SK-MEL-5 (cell line): ENCODE data around the gene HMCN1. TPM values are rescaled to one million over a fixed set of nuclear protein-coding genes. Genes with fewer than 3 reads are reported as not detected.
A peak's percentile ranks its signal among the peaks of the same experiment; 100 is the strongest.
"Not testable (repeated sequence)": the region's sequence is repeated elsewhere in the genome, so short reads cannot be mapped to it uniquely, and the experiment has no call there.

Source experiments
- DNase-seq: peaks from one replicate; pipeline ENCODE4 v3.0.0-alpha.2; 2016; ENCODE audit warnings: low read depth, low spot score
- in situ Hi-C: cut with HindIII; loops from 2 replicates; pipeline ENCODE4 v1.10.0; 2016; ENCODE audit warnings: low sequenced_read_pairs, high pct_unique_total_duplicates, low pct_unique_long_range_greater_than_20kb
- total RNA-seq: library from RNA; depleted of rRNA; stranded (reverse); fragments of >200 nt; shearing (Covaris generic); gene quantifications from 2 replicates; pipeline ENCODE4 v1.2.3, GENCODE V29; 2014

Gene HMCN1
- total RNA-seq, 1 experiment from 2014 or later: 128 TPM

DNA sequence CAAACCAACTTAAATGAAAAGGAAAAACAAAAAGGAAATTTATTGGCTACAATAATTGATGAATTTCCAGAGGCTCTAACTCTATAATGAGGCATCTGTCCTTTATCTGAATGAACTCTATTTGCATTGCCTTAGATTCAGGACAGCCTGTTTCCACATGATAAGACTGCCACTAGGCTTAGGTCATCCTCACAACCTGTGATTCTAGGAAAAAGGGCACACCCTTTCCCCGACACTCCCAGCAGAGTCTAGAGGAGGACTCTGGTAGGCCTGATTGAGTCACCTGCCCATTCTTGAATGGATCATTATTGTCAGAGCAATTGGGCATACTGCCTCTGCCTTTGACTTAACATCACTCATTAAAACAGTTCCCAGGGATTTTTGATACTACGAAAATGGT, 378.1 kb downstream of the HMCN1 start:
- in situ Hi-C loops: no loop called here
- DNase-seq: no peak

DNA sequence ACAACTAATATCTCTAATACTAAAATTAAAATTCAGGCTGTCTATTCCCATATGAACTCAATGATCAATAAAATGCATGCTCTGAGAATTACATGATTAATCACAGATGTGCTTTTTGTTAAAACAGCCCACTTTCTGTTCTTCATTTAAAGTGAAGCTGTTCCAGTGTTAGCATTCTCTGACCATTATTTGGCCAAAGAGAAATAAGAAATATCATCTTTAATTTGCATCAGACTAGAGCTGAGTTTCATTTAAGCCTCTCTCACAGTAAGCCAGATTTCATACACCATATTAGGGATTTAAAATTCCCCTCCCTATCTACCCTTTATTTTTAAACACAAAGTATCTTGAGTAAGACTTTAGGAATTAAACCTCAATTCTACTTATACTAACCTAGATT, 379.3 kb downstream of the HMCN1 start:
- no peak for DNase-seq
- in situ Hi-C loops: no loop called here

DNA sequence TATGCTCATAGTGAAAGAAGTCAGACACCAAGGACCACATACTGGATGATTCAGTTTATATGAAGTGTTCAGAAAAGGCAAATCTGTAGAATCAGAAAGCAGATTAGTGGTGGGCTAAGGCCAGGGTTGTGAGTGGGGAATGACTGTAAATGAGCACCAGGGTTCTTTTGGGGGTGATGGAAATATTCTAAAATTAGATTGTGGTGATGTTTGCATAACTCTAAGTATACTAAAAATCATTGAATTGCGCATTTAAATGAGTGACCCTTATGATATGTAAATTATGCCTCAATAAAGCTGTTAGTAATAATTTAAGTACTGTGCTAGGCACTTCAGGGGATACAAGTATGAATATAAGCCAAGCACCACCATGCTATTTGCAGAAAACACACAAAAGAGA, 384.5 kb downstream of the HMCN1 start:
- DNase-seq: no peak
- in situ Hi-C loops: no loop called here

DNA sequence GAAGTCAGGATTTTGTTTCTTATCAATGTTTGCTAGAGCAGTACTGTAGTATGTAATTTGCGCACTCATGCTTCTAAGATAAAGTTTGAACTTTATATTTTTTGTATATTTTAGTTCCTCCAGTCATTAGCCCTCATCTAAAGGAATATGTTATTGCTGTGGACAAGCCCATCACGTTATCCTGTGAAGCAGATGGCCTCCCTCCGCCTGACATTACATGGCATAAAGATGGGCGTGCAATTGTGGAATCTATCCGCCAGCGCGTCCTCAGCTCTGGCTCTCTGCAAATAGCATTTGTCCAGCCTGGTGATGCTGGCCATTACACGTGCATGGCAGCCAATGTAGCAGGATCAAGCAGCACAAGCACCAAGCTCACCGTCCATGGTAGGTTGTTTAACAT, 388.6 kb downstream of the HMCN1 start:
- DNase-seq: no peak
- in situ Hi-C loops: no loop called here

DNA sequence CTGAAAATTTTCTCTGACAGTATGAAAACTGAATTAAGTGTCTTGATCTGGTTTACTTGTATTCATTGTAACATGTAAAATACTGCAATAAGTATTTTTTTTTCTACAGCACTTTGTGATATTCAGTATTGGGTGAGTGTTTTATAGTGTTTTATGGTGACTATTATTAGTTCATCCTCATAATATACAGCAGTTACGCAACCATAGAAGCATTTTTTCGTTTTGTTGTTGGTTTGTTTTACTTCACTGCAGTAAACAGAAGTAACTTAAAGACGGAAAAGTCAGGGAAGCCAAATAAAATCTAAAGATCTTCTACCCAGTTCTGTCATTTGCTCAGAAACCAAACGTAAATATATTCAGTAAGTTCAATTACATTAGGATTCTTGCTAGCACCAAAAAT, 390.8 kb downstream of the HMCN1 start:
- in situ Hi-C loops: no loop called here
- no peak for DNase-seq

DNA sequence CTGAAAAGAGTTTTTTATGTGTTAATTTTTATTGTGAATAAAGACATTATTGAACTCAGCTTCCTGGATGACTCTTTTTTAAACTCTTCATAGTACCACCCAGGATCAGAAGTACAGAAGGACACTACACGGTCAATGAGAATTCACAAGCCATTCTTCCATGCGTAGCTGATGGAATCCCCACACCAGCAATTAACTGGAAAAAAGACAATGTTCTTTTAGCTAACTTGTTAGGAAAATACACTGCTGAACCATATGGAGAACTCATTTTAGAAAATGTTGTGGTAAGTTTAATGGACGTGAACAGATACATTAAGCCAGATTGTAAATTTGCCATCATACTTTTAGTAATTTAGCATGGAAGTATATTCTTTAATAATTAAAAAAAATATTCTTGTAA, 391.3 kb downstream of the HMCN1 start:
- DNase-seq: no peak
- in situ Hi-C loops: no loop called here

DNA sequence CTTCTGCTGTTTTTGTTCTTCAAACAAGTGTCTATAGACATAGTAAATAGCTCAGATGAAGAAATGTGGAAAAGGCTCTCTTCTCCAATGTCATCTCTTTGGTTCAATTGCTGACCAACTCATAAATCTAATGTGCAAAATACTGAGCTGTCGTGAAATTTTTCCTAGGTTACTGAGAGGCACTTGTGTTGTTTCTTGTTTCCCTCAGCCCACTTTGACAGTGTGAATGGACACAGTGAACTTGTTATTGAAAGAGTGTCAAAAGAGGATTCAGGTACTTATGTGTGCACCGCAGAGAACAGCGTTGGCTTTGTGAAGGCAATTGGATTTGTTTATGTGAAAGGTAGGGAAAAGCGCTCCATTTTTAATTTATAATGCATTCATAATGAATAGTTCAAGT, 395.6 kb downstream of the HMCN1 start:
- DNase-seq: no peak
- in situ Hi-C loops: no loop called here

DNA sequence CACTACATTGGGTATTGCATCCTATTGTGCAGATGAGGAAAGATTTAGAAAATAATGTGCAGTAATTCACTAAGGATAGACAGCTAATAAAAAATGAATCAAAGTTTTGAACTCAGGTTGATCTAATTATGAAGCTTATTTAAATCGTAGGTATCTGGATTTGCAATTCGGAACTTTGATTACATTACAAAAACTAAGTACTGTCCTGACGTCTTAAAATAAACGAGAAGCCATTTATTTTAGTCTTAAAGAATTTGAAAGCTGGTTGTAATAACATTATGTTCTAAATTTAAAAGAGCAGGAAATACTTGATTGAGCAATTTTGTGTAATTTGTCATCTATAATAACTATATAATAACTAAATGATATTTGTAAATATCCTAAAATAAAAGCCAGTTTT, 404.9 kb downstream of the HMCN1 start:
- DNase-seq: no peak
- in situ Hi-C loops: no loop called here

DNA sequence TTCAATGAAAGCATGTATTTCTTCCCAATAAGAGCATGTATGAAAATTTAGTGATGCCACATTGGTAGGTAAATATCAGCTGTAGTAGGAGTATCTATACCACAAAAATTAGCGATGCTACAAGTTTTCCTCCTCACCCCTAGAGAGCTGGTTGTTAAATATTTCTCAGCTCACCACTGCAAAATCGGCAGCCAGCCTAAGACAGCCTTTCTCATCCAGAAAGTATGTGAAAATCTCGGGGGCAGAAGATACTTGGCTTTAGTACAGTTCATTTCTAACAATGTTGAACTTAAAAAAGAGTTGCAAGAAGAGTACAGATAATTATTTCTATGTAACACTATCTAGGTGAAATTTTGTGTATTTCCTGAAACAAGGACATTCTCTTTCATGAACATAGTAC, 405.5 kb downstream of the HMCN1 start:
- in situ Hi-C loops: no loop called here
- no peak for DNase-seq

DNA sequence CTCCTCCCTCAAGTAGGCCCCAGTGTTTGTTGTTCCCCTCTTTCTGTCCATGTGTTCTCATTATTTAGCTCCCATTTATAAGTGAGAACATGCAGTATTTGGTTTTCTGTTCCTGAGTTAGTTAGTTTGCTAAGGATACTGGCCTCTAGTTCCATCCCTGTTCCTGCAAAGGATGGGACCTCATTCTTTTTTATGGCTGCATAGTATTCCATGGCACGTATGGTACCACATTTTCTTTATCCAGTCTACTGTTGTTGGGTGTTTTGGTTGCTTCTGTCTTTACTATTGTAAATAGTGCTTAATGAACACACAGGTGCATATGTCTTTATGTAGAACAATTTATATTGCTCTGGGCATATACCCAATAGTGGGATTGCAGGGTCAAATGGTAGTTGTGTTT, 408.0 kb downstream of the HMCN1 start:
- DNase-seq: no peak
- in situ Hi-C loops: no loop called here

DNA sequence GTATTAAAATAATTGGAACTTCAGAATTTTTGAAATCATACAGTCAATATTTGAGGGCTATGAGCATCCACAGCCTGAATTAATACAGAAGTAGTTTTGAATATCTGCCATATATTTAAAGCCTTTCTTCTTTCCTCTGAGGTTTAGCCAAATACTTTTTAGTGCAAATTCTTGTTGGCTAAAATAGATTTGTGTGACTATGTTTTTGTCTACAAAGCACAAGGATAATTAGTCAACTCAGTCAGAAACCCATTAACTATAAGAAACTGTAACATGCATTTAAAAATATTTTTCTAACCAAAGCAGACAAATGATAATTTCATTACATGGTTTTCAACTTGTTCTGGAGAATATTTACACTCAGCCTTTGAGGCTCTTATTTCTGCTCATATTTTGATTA, 408.7 kb downstream of the HMCN1 start:
- in situ Hi-C loops: no loop called here
- DNase-seq: no peak

DNA sequence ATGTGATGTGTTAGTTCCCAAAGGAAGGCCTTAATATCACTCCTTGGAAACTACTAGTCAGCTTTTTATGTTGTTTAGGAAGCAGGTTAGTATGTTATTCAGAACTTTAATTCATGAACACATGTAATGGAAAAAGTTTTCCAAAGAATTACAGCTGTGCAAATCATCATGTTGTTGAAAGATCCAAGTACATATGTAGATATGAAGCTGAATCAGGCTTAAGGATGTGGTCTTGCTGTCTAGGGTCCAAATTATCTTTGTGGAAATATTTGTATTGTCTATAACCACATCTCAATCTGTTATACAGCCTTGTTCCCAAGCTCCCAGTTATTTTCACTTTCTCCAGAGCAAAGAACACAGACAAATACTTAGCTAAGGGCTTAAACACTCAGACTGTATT, 409.3 kb downstream of the HMCN1 start:
- in situ Hi-C loops: no loop called here
- no peak for DNase-seq

DNA sequence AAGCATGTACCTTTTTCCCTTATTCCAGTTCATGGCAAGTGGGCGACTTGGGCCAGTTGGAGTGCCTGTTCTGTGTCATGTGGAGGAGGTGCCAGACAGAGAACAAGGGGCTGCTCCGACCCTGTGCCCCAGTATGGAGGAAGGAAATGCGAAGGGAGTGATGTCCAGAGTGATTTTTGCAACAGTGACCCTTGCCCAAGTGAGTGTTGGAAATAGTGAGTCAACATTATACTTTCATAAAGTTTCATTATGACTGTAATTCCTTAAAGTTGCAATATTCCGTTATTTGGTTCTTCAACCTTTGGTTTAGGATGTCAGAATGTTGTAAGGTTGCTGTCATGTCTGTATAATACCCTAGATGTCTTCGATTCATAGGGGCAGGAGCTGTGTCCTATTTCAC, 410.3 kb downstream of the HMCN1 start:
- DNase-seq: no peak
- in situ Hi-C loops: no loop called here

DNA sequence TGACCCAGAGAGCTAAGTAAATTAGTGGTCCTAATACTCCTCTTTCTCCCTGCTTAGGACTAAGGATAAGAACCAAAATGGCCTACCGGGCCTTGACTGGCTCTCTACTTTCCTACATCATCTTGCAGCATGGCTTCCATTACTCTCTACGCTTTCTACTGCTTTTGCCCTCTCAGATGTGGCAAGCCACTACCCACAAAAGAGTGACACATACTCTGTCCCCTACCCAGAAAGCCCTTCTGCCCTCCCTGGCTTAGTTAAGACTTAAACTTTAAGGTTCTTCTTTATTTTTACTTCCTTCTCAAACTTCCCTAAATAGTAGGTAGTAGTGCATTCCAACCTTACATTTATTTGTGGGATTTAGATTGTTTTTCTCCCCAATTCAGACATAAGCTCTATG, 412.8 kb downstream of the HMCN1 start:
- DNase-seq: no peak
- in situ Hi-C loops: no loop called here

DNA sequence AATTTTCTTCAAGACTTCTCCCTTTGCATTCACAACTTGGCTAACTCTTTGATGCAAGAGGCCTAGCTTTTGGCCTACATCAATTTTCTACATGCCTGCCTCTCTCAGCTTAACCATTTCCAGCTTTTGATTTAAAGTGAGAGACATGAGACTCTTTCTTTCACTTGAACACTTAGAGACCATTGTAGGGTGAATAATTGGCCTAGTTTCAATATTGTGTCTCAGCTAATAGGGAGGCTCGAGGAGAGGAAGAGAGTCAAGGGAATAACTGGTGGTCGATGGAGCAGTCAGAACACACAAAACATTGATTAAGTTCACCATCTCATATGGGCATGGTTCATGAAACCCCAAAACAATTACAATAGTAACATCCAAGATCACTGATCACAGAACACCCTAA, 415.4 kb downstream of the HMCN1 start:
- in situ Hi-C loops: no loop called here

DNA sequence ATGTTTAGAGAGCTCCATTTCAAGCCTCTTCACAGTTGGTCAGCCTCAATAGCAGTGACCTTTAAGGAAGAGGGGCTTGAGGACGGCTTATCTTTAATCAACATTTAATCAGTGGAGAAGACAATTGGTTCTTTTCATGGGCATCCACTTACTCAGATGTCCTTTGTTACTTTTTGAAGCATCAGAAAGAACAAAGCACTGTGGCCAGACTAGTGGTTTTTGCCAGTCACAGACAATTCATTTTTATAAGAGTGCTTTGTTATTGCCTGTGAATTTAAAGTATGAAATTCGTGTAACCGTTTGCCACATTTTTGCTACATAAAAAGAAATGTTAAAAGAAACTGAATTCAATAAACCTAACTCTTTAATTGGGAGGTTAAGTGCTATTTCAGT, 418.0 kb downstream of the HMCN1 start:
- in situ Hi-C loops: no loop called here

More for the DNA sequence above, 415.4 kb downstream of the HMCN1 start:
- no peak for DNase-seq

DNA sequence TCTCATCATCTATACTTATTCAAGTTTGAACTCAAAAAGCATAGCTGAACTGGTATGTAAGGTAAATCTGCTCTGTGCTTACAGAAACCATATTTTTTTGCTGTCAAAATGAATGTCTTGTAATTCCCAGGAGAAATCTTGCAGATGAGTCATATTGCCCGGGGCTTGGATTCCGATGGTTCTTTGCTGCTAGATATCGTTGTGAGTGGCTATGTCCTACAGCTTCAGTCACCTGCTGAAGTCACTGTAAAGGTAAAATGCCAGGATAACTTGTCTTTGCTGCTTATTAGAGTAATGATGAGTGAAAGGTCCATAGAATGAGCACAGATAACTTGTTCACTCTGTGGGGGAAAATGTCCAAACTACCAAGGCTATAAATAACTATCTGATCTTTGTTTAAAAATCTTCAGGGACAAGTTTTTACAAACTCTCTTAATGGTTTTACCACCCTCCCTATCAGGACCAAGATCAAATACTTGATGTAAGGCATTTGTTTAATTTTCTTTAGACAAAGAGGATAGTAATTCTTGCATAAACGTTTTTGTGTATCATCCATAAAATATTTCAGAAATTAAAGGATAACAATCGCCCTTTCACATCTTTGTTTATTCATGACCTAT, 418.5 kb downstream of the HMCN1 start:
- in situ Hi-C loops: no loop called here

More for the DNA sequence above, 418.0 kb downstream of the HMCN1 start:
- peak; percentile 57 for DNase-seq

DNA sequence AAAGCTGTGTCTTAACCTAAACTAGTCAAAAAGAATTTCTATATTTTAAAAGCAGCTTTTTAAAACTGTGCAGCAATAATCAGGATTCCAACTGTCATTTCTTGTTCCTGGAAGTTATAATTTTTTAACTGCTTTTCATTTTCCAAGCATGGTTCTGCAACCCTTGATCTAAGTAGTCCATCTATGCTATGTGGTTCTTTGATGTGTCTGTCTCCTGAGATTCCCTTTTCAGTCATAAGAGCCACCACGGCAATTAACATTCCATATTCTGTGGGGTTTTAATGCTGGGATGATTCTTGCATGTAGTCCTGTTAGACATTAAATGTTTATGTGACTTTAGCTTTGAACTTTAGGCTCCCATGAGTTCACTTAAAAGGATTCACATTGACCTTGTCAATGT, 420.5 kb downstream of the HMCN1 start:
- no peak for DNase-seq
- in situ Hi-C loops: no loop called here

More for the DNA sequence above, 418.5 kb downstream of the HMCN1 start:
- peak; percentile 81 for DNase-seq

DNA sequence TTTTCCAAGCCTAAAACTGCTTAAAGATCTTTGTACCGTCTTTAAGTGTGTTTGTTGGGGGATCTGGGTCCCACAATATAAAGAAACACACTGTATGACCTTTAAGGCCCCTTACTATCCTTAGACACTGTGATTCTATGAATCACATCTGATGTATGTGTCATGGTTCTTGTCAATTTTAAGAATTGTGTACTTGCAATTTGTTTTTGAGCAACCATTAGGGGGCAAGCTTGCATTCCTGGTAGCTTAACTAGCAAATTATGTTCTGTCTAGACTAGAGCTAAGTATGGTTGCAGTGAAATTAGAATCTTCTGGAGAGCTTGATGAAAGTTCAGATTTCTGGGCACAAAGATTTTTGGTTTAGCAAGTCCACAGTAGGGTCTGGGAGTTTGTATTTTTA, 421.4 kb downstream of the HMCN1 start:
- in situ Hi-C loops: no loop called here
- peak; percentile 66 for DNase-seq

DNA sequence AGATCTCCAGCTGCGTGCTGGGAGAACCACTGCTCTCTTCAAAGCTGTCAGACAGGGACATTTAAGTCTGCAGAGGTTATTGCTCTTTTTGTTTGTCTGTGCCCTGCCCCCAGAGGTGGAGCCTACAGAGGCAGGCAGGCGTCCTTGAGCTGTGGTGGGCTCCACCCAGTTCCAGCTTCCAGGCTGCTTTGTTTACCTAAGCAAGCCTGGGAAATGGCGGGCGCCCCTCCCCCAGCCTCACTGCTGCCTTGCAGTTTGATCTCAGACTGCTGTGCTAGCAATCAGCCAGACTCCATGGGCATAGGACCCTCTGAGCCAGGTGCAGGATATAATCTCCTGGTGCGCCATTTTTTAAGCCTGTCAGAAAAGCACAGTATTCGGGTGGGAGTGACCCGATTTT, 428.7 kb downstream of the HMCN1 start:
- in situ Hi-C loops, DNase-seq: not testable (repeated sequence)
